B cell (primary cell): ENCODE measurements around the gene DQX1. TPM values are rescaled to one million over a fixed set of nuclear protein-coding genes. Genes with fewer than 3 reads are reported as not detected.
"Not testable (repeated sequence)": the region's sequence is repeated elsewhere in the genome, so short reads cannot be mapped to it uniquely, and the experiment has no call there.

Source experiments
- ATAC-seq: fragments of 200-7000 bp; cut with Tn5 transposase; one replicate; pipeline ENCODE4 v1.10.0; 2021; ENCODE audit warnings: low read depth, mild to moderate bottlenecking, moderate number of reproducible peaks, moderate library complexity
- CTCF ChIA-PET: fragments of 350-600 bp; sonication (Branson Sonifier 250); formaldehyde crosslinking; loops from one replicate; lab custom pipeline; 2021; ENCODE audit warnings: antibody characterized with exemption, inconsistent platforms; lab: Charles Lee
- POLR2A ChIA-PET: fragments of 350-600 bp; sonication (Branson Sonifier 250); formaldehyde crosslinking; loops from one replicate; lab custom pipeline; 2021; ENCODE audit warnings: antibody characterized with exemption; lab: Charles Lee
- DNase-seq: peaks from one replicate; pipeline ENCODE4 v3.0.0; 2013
- H2AFZ ChIP-seq: 2 replicates; pipeline ENCODE4 v1.6.1; 2012; ENCODE audit warnings: mild to moderate bottlenecking, low read depth, low read length; ENCODE audit not compliant: insufficient read depth, poor library complexity, severe bottlenecking
- H3K27ac ChIP-seq, 2 donors: 1 replicate in 1 of 2; 2 replicates in 1 of 2; pipeline ENCODE4 v1.5.1; 2012 to 2013; ENCODE audit warnings: low read length in 2 of 2, mild to moderate bottlenecking in 2 of 2, moderate library complexity in 1 of 2
- H3K27me3 ChIP-seq, 4 experiments: fragments of 200-600 bp in 1 of 4; sonication (generic) in 1 of 4; replicated peaks in 1 of 4; 1 replicate in 2 of 4; 2 replicates in 2 of 4; pipeline versions ENCODE4 v1.6.1 to v1.7.0; 2013 to 2016; ENCODE audit warnings: low read length in 3 of 4, mild to moderate bottlenecking in 2 of 4, mixed read lengths in 1 of 4, moderate library complexity in 1 of 4; ENCODE audit not compliant: insufficient read depth in 4 of 4, control insufficient read depth in 3 of 4; ENCODE audit errors: control extremely low read depth in 1 of 4
- H3K36me3 ChIP-seq, 2 experiments: replicated peaks in 1 of 2; 1 replicate in 1 of 2; 2 replicates in 1 of 2; pipeline versions ENCODE4 v1.6.1 to v1.7.1; 2013; ENCODE audit warnings: low read length in 1 of 2; ENCODE audit not compliant: insufficient read depth in 2 of 2, control insufficient read depth in 1 of 2; ENCODE audit errors: control extremely low read depth in 1 of 2, extremely low read depth in 1 of 2
- H3K4me1 ChIP-seq, 2 donors: fragments of 200-600 bp in 1 of 2; sonication (generic) in 1 of 2; 1 replicate in 1 of 2; 2 replicates in 1 of 2; pipeline versions ENCODE4 v1.5.1 to v1.6.1; 2013 to 2017; ENCODE audit warnings: low read length in 2 of 2; ENCODE audit not compliant: control insufficient read depth in 2 of 2, insufficient read depth in 2 of 2
- H3K4me2 ChIP-seq: replicated peaks from 2 replicates; pipeline ENCODE3; 2012; ENCODE audit warnings: mild to moderate bottlenecking, low read depth, low read length; ENCODE audit not compliant: poor library complexity, severe bottlenecking
- H3K4me3 ChIP-seq, 5 experiments: fragments of 200-600 bp in 1 of 5; sonication (generic) in 1 of 5; 1 replicate in 3 of 5; 2 replicates in 2 of 5; pipeline versions ENCODE4 v1.5.1 to v1.7.0; 2011 to 2016; ENCODE audit warnings: low read length in 4 of 5, mild to moderate bottlenecking in 4 of 5, low read depth in 2 of 5, control low read depth in 1 of 5, moderate library complexity in 1 of 5; ENCODE audit not compliant: insufficient read depth in 1 of 5; ENCODE audit errors: control extremely low read depth in 1 of 5, extremely low read depth in 1 of 5
- H3K79me2 ChIP-seq: fragments of 200-600 bp; sonication (generic); one replicate; pipeline ENCODE4 v1.6.0; 2016; ENCODE audit warnings: low read length; ENCODE audit not compliant: control insufficient read depth, insufficient read depth
- H3K9ac ChIP-seq: fragments of 200-600 bp; sonication (generic); 2 replicates; pipeline ENCODE4 v1.6.1; 2017; ENCODE audit warnings: mild to moderate bottlenecking, low read length, moderate library complexity
- H3K9me3 ChIP-seq, 3 donors: one replicate each; pipeline versions ENCODE4 v1.6.1 to v1.7.1; 2013; ENCODE audit warnings: low read length in 2 of 3; ENCODE audit not compliant: control insufficient read depth in 2 of 3, insufficient read depth in 1 of 3; ENCODE audit errors: control extremely low read depth in 1 of 3
- H4K20me1 ChIP-seq: 2 replicates; pipeline ENCODE4 v1.6.0; 2012; ENCODE audit warnings: mild to moderate bottlenecking, low read length; ENCODE audit not compliant: insufficient read depth, control insufficient read depth, poor library complexity, severe bottlenecking
- H3K27ac Mint-ChIP-seq: one replicate; pipeline ENCODE4 v1.8.0; 2021; ENCODE audit warnings: mixed read lengths
- H3K27me3 Mint-ChIP-seq: one replicate; pipeline ENCODE4 v1.8.0; 2021; ENCODE audit warnings: mixed read lengths
- H3K4me1 Mint-ChIP-seq: one replicate; pipeline ENCODE4 v1.8.0; 2021; ENCODE audit warnings: mixed read lengths
- H3K4me3 Mint-ChIP-seq: one replicate; pipeline ENCODE4 v1.8.0; 2021; ENCODE audit warnings: mixed read lengths
- H3K9me3 Mint-ChIP-seq: one replicate; pipeline ENCODE4 v1.8.0; 2022; ENCODE audit warnings: mixed read lengths; ENCODE audit not compliant: insufficient read depth
- EZH2 ChIP-seq: IDR thresholded peaks from 2 replicates; pipeline ENCODE4 v1.6.1; 2012; ENCODE audit warnings: borderline replicate concordance, low read depth, mild to moderate bottlenecking, moderate library complexity, low read length; ENCODE audit not compliant: insufficient read depth, poor library complexity, severe bottlenecking
- WGBS: methylation state at CpG from one replicate; pipeline ENCODE4 v1.1.5; 2013; ENCODE audit warnings: missing lambda C conversion rate; ENCODE audit not compliant: insufficient coverage; 5-methylcytosine and 5-hydroxymethylcytosine counted together
- intact Hi-C: fragments of 100-400 bp; cut with micrococcal nuclease; formaldehyde crosslinking; loops from one replicate; pipeline ENCODE4 v1.10.0; 2022
- polyA plus RNA-seq: library from polyadenylated mRNA; depleted of rRNA; stranded (reverse); fragments of >200 nt; gene quantifications from 2 replicates; pipeline ENCODE4 v1.2.3, GENCODE V29; 2012
- total RNA-seq, 2 donors: library from RNA; stranded (reverse); fragments of 120-200 nt in 1 of 2; gene quantifications; 1 replicate in 1 of 2; 2 replicates in 1 of 2; pipeline versions ENCODE4 v1.2.3 to v1.2.4, GENCODE V29; 2013 to 2022
- TF ChIP-seq, protein P1 (sequence below): fragments of 200-600 bp; IDR thresholded peaks from one replicate; pipeline ENCODE4 v1.8.0; 2022; ENCODE audit warnings: antibody characterized with exemption, mild to moderate bottlenecking

Gene DQX1
- total and polyA plus RNA-seq, 2 donors (not counting 1 experiment from before 2014, with no cell fraction given): 0.46 to 0.57 TPM

GRCh38 chr2:74483675-74484164 lies 42.3 kb downstream of the DQX1 start:
- peak overlapping the region in 1 of 2 donors; percentile 84 for H3K27ac ChIP-seq
- 93% methylated on average over 14 of the region's 19 CpGs for WGBS
- H4K20me1 ChIP-seq: peaks cover 52% of the 10 kb centered on the region
- peak overlapping the region; percentile 99 for H3K27ac Mint-ChIP-seq
- peak overlapping the region; percentile 91 for H3K9ac ChIP-seq
- peaks cover 34% of the 10 kb centered on the region for H3K4me1 Mint-ChIP-seq
- DNase-seq, ATAC-seq, H3K27me3 Mint-ChIP-seq, H3K9me3 Mint-ChIP-seq, H3K27me3 ChIP-seq, H3K9me3 ChIP-seq: not testable (repeated sequence)
- ChIA-PET POLR2A (interaction anchor here (1.2 to 3.8 kb wide), 6 partner anchors 11 to 104 kb away, joined by 4 to 56 read pairs (median 16); partner anchors contain the start of genes AUP1, HTRA2, INO80B and MRPL53), CTCF (interaction anchor here (0.7 to 7.1 kb wide), 22 partner anchors 10 to 1083 kb away, joined by 3 to 149 read pairs (median 4); partner anchors contain the start of genes AUP1, DQX1, HTRA2 and INO80B)
- peak overlapping the region; percentile 90 for H3K4me2 ChIP-seq
- peak overlapping the region; percentile 74 to 96 (median 88) for H3K4me3 ChIP-seq
- H2AFZ ChIP-seq: peak overlapping the region; percentile 100
- intact Hi-C loops: loop anchor here (1.0 to 2.0 kb wide), 7 partner anchors 11 to 71 kb away; partner anchors contain the start of genes AUP1, C2orf81, DOK1 and HTRA2
- H3K4me3 Mint-ChIP-seq: peak overlapping the region; percentile 100
- H3K4me1 ChIP-seq: peaks cover 21 to 29% of the 10 kb centered on the region in 2 donors
- H3K79me2 ChIP-seq: peaks cover 71% of the 10 kb centered on the region
- peaks cover 0 to 35% of the 10 kb centered on the region in 2 experiments for H3K36me3 ChIP-seq

- whole genome bisulfite sequencing: 1% methylated on average over 50 of the region's 50 CpGs
- Histone ChIP-seq H3K27me3 (no peaks in the 10 kb centered on the region), H3K36me3 (peaks cover 0 to 29% of the 10 kb centered on the region in 2 experiments), H3K79me2 (peaks cover 71% of the 10 kb centered on the region), H3K9me3 (no peaks in the 10 kb centered on the region), H3K4me1 (peaks cover 21 to 29% of the 10 kb centered on the region in 2 donors), H3K9ac (peak within 1 kb of the TSS; percentile 91), H3K27ac (peak within 1 kb of the TSS; percentile 71 to 84), H2AFZ (peak within 1 kb of the TSS; percentile 100), H3K4me2 (peak within 1 kb of the TSS; percentile 90), H3K4me3 (peak within 1 kb of the TSS; percentile 74 to 96 (median 88)), H4K20me1 (peaks cover 48% of the 10 kb centered on the region)
- Mint-ChIP-seq H3K4me3 (peak within 1 kb of the TSS; percentile 100), H3K27ac (peak within 1 kb of the TSS; percentile 99), H3K4me1 (peaks cover 34% of the 10 kb centered on the region), H3K9me3 (no peaks in the 10 kb centered on the region), H3K27me3 (no peaks in the 10 kb centered on the region)
- intact Hi-C loops: loop anchor here (1.0 to 2.0 kb wide), 8 partner anchors 11 to 91 kb away; partner anchors contain the start of genes AUP1, C2orf81, DOK1 and HTRA2
- ATAC-seq: peak; percentile 90
- CTCF ChIA-PET: interaction anchor here (0.7 to 7.1 kb wide), 30 partner anchors 9 to 1082 kb away, joined by 3 to 149 read pairs (median 4); partner anchors contain the start of genes AUP1, DQX1, HTRA2 and INO80B
- POLR2A ChIA-PET: interaction anchor here (0.8 to 3.8 kb wide), 11 partner anchors 10 to 171 kb away, joined by 3 to 56 read pairs (median 4); partner anchors contain the start of genes AUP1, DQX1, HTRA2 and INO80B
- TF ChIP-seq, protein P1, sequence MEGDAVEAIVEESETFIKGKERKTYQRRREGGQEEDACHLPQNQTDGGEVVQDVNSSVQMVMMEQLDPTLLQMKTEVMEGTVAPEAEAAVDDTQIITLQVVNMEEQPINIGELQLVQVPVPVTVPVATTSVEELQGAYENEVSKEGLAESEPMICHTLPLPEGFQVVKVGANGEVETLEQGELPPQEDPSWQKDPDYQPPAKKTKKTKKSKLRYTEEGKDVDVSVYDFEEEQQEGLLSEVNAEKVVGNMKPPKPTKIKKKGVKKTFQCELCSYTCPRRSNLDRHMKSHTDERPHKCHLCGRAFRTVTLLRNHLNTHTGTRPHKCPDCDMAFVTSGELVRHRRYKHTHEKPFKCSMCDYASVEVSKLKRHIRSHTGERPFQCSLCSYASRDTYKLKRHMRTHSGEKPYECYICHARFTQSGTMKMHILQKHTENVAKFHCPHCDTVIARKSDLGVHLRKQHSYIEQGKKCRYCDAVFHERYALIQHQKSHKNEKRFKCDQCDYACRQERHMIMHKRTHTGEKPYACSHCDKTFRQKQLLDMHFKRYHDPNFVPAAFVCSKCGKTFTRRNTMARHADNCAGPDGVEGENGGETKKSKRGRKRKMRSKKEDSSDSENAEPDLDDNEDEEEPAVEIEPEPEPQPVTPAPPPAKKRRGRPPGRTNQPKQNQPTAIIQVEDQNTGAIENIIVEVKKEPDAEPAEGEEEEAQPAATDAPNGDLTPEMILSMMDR: peak; percentile 90
- TF ChIP-seq EZH2: no peak
- peak; percentile 97 for DNase-seq
Observed at GRCh38 chr2:74482801-74483674, 43.0 kb downstream of the DQX1 start, which contains the start of the genes CCDC142 and TTC31. CCDC142 (minus strand) TSS chr2:74482998; CDS start chr2:74482837, 161 bp downstream. TTC31 (plus strand) TSS chr2:74483081; CDS start chr2:74483096, 15 bp downstream.
